Bladder microvascular endothelial cell (primary cell): Measurements from ENCODE around the gene CFAP61. TPM values are rescaled to one million over a fixed set of nuclear protein-coding genes. Genes with fewer than 3 reads are reported as not detected.

Experiments
- total RNA-seq: library from RNA; depleted of rRNA; stranded (reverse); fragments of >200 nt; gene quantifications from 2 replicates; pipeline ENCODE4 v1.2.3, GENCODE V29; 2014

The CFAP61 gene, protein sequence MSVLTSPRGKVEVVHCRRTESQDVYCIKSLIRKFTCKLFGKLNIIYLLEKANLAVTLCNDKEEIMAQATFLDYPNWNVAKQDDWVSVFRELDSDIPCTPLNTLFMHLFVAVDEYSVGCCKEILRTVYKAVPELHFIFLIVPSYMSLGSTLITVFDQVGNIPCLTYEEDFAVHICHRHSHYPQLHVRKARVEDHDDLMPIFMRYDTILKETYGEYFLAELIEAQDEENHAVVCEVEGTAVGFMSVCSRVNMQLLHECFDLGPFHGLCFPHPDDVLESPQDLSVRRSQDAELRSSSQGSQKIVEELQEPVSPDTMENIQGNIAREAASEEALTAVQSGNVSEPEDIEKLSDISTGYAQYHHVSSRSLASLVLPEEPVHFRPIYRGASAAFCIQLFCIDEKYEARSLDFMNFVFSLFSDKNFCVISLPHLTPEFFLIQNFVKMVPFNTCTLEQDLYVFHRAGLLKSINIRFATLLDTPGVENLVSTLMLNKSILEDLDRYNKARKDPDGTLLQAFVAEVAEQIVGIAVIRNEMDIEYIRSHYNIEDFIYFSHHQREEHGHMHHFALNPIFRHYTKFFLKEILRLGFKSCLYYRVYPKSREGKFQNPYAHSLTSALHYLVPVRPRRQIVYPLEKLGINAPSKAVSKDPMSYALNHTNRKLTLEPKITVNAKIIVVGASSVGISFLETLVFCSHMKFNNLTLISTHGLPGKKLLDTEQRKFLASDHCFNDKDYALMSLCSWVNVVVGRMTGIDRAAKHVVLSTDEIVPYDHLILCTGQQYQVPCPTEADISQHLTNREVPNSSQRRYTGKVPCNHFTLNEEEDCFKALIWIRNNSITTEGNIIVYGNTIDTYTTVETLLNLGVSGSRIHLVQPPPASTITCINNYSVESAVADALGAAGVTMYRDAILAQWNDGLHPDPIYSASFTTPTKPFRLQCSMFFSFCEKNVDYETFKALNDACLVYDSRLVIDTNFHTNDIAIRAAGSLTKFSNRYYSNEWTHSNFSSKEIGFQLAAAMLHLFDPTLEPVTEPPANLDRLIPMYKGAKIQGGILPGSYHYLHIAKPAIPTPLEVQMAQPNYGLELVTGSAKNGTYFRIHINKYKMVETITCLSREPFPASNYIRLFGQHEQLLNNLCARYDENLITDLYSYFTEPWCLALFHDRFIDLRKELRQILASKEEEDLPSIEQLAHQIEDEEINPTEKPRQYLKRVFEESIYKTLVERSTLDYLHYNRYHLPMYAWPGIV
- total RNA-seq: not detected in 2 replicates

DNA sequence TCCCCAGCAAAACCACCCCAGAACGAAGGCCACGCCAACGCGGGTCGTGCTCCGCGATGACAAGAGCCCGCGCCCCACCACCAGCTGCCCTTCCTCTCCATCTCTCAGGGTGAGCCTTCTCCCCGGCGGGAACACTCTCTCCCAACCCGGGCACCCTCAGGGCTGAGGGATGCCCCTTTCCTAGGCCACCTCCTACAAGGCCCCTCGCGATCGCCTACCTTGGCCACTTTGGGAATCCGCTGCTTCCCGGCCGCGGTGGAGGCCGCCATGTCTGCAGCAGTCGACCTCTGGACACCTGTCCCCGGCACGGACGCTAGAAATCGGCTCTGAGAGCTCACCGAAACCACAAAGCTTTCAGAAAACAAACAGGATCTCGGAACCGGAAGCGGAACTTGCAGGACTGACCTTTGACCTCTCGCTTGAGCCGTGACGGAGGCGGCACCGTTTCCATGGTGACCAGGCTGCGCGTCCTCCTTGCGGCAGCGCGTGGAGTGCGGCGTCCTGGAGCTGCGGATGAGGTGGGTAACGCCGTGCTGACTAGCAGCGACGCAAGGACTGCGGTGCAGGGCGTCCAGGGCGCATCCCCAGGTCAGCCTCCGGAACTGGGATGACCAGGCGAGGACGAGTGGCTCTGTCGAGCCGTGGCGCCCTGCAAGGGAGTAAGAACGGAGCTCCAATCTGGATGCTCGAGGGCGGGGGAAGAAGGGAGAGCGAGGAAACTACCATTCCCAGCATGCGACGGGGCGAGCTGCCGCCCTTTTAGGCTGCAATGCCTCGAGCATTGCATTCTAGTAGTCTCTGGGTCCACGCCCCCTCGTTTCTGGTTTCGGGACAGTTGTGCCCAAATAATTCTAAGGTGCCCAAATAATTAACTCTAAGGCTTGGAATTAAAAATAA, at the start of gene CFAP61, which contains the start of gene CRNKL1:
CFAP61 (plus strand) TSS at position 459 of the 897 bp plus-strand sequence. CDS start 4,122 bp downstream, outside the sequence.
CRNKL1 (minus strand) TSS at position 393 of the 897 bp plus-strand sequence; CDS start at position 269, 124 bp downstream.

DNA sequence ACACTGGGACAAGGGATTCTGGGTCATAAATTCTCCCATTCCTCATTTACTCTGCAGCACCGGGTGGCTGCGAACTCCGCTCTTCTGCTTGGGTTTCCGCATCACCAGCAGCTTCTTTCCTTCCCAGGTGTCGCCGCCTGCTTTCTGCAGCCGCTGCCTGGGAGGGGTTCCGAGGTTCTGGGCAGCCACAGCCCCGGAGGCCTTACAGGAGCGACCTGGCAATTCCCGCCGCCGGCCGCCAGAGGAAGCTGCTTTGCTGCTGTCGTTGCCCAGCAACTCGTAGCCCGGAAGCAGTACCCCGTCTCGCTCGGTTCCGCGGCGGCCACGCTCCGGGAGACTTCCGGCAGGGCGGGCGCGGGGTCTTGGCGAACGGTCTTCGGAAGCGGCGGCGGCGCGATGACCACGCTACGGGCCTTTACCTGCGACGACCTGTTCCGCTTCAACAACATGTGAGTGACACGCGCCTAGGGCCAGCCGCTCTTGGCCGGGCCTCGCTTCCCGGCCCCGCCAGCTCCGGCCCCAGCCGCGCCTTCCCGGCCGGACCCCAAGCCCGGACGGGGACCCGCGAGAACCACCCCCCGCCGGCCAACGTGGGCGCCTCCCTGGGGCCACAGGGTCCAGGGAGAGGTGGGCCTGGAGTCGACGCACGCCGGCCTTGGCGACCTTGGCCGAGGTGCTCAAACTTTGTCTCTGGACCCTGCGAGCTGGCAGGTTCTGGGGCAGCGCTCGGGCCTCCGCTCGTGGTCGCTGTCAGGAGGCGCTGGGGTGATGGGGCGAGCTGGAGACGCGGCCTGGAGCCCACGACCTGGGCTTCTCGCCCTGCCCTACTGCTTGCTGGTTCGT, 35.1 kb upstream of the CFAP61 start, which contains the start of gene NAA20:
NAA20 (plus strand) TSS at position 362 of the 843 bp plus-strand sequence; CDS start at position 397, 35 bp downstream.

DNA sequence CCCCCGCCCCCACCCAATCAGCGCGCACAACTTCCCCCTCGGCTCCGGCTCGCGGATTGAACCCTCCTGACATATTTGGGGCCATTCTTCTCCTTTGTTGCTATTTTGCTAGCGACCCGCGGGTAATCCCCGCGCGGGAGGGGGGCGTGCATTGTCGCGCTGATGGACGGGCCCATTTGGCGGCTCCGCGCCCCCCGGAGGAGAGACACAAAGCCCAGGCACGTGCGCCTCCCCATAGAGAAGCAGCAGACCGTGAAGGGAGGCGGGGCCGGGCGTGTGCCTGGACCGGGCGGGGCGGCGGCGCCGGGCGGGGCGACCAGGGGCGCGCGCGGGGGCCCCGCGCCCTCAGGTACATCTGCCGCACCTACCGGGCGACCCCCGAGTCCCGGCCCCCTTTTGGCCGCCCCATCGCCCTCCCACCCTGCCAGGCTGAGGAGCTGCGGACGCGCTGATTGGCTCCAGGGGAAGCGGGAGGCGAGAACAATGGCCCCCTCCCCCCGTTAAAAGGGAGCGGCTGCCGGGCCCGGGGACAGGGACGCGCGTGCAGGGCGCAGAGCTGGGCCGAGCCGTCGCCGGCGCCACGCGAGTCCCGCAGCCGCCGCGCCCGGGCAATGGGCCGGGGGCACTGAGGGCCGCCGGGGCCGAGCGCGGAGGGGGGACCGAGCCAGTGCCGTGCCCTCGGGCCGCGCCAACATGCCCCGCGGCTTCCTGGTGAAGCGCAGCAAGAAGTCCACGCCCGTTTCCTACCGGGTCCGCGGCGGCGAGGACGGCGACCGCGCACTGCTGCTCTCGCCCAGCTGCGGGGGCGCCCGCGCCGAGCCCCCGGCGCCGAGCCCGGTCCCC, 315.5 kb downstream of the CFAP61 start, which contains the start of gene INSM1:
INSM1 (plus strand) TSS at position 530 of the 843 bp plus-strand sequence; CDS start at position 694, 164 bp downstream.

Other genes with a start within 250 kb of the CFAP61 start
- gene NAA20, start 35.2 kb upstream of the CFAP61 start, total RNA-seq: 41.9 and 46.4 TPM in 2 replicates
- 19.3 and 38.4 TPM in 2 replicates for gene CRNKL1, start 66 bp upstream of the CFAP61 start, total RNA-seq